GM10847 (cell line): ENCODE data around the gene SKAP1.

Source experiments
- POLR2A ChIP-seq: IDR thresholded peaks from 2 replicates; pipeline ENCODE4 v1.6.1; 2011; ENCODE audit not compliant: insufficient read length; ENCODE audit errors: extremely low read depth

SKAP1 gene

GRCh38 chr17:48160177-48161081 is 269.6 kb downstream of the SKAP1 start:
- no peak for TF ChIP-seq POLR2A

GRCh38 chr17:48159232-48159631 is 270.8 kb downstream of the SKAP1 start:
- TF ChIP-seq POLR2A, result no peak

GRCh38 chr17:48155889-48156611 is 274.0 kb downstream of the SKAP1 start:
- TF ChIP-seq POLR2A, result no peak

GRCh38 chr17:48153691-48154358 is 276.2 kb downstream of the SKAP1 start:
- TF ChIP-seq POLR2A, result no peak

- no peak for TF ChIP-seq POLR2A
Measured at GRCh38 chr17:48152289-48152688, 277.7 kb downstream of the SKAP1 start.

- TF ChIP-seq POLR2A, result no peak
Measured at GRCh38 chr17:48151220-48151619, 278.8 kb downstream of the SKAP1 start.

- TF ChIP-seq POLR2A, result no peak
Measured at GRCh38 chr17:48150597-48151001, 279.4 kb downstream of the SKAP1 start.

GRCh38 chr17:48149787-48150463 is 280.1 kb downstream of the SKAP1 start:
- no peak for TF ChIP-seq POLR2A

DNA sequence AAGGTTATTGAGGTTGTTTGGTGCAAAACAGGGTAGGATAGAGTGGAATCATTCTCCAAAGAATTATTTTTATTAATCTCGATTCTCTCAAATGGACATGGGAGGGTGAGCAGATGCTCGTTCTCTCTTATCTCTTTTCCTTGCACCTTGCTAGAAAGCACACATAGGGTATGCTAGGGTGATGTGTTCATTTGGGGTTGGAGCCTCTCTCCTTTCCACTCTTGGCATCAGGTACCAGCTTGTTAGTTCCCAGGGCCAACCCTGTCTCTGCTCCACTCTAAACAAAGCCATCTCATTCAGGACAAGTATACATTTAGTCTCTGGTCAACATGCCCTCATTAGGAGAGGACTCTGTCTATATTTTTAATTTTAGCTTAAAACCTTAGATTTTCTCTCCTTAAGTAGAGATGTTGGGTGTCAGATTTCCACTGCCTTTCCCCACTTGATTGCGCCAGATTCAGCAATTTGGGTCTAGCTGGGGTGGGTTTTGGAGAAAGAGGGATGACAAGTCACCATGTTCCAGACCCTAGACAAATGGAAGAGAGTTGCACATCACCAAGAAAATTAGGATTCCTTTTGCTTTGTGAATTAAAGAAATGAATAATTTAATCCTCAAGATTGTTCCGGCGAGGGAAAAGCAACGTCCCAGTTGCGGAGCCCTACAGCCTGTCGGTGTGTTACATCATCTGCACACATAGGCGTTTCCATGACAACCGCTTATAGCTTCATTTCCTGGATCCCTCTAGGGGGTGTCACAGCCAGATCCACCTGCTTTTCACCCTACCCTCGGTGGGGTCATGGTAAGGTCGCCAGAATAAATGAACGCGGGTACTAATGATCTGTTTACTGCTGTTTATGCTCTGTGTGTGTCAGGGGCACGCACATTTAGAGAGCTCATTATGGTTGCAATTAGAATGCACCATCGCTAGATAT is 280.9 kb downstream of the SKAP1 start:
- TF ChIP-seq POLR2A, result no peak

GRCh38 chr17:48148029-48148770 is 281.8 kb downstream of the SKAP1 start:
- TF ChIP-seq POLR2A, result no peak

- TF ChIP-seq POLR2A, result no peak
Measured at GRCh38 chr17:48144976-48145798, 284.8 kb downstream of the SKAP1 start.

- no peak for TF ChIP-seq POLR2A
Measured at GRCh38 chr17:48144231-48144630, 285.8 kb downstream of the SKAP1 start.

- no peak for TF ChIP-seq POLR2A
Measured at GRCh38 chr17:48143629-48144028, 286.4 kb downstream of the SKAP1 start.
